ENCODE measurements around the gene EIF3F. TPM values are rescaled to one million over a fixed set of nuclear protein-coding genes. Genes with fewer than 3 reads are reported as not detected.

Gene EIF3F
- total and polyA plus RNA-seq, 2 of the 8 experiments (the other 6 are each of a cell fraction or from before 2014, with no cell fraction given) = 222 to 388 TPM

GRCh38 chr11:7983832-7984590, 3.1 kb upstream of the EIF3F start (continued):
- TF ChIP-seq CTCF (IDR thresholded peaks at IDR 0.05; ENCODE audit: control extremely low read depth in 1 of 3, insufficient read depth in 1 of 3, low read depth in 1 of 3, low read length in 3 of 3) (no peak), RAD21 (IDR thresholded peaks at IDR 0.05 in 1 of 2, conservative IDR thresholded peaks at IDR 0.05 in 1 of 2; ENCODE audit: low read depth in 2 of 2, low read length in 2 of 2) (no peak), SIRT6 (IDR thresholded peaks at IDR 0.05; ENCODE audit: low read length) (no peak), HDAC6 (IDR thresholded peaks at IDR 0.05; ENCODE audit: low read depth, low read length) (no peak), NANOG (IDR thresholded peaks at IDR 0.05; ENCODE audit: insufficient read depth, low read depth, low read length, poor library complexity, severe bottlenecking) (no peak), CTBP2 (IDR thresholded peaks at IDR 0.05; ENCODE audit: borderline replicate concordance, insufficient read depth, insufficient read length, low read length) (no peak), JUND (IDR thresholded peaks at IDR 0.05; ENCODE audit: low read length) (no peak), GABPA (IDR thresholded peaks at IDR 0.05; ENCODE audit: borderline replicate concordance, insufficient read depth, low read length) (no peak), TAF7 (optimal IDR thresholded peaks at IDR 0.05; ENCODE audit: borderline replicate concordance, low read depth, low read length) (no peak)

All from H1 (cell line).